ENCODE measurements around the gene HEATR5B. TPM values are rescaled to one million over a fixed set of nuclear protein-coding genes. Genes with fewer than 3 reads are reported as not detected.

The HEATR5B gene
- total and polyA plus RNA-seq, 10 of the 15 experiments (the other 5 are each of a cell fraction or from before 2014, with no cell fraction given), result 4.1 to 34.7 (median 17.7) TPM

- FAIRE-seq (no peak), DNase-seq (ENCODE audit: low read depth, low spot score) (no peak), ATAC-seq (no peak)
- no peak for TF ChIP-seq HDAC2 (IDR thresholded peaks at IDR 0.05)
- TF ChIP-seq POU2F2 (IDR thresholded peaks at IDR 0.05; ENCODE audit: borderline replicate concordance, low read depth, low read length), result no peak
- TF ChIP-seq PAX8 (IDR thresholded peaks at IDR 0.05), result no peak
- TF ChIP-seq MYB (IDR thresholded peaks at IDR 0.05; ENCODE audit: borderline replicate concordance, low read depth, low read length), result no peak
- TF ChIP-seq ETV6 (conservative IDR thresholded peaks at IDR 0.05 in 1 of 2, IDR thresholded peaks at IDR 0.05 in 1 of 2; ENCODE audit: borderline replicate concordance in 1 of 2, low read depth in 1 of 2), result no peak
- TF ChIP-seq IKZF1 (conservative IDR thresholded peaks at IDR 0.05), result no peak
- no peak for TF ChIP-seq EED (IDR thresholded peaks at IDR 0.05; ENCODE audit: low read depth)
- no peak for TF ChIP-seq GATAD2B (conservative IDR thresholded peaks at IDR 0.05; ENCODE audit: low read depth)
- SMC1A ChIA-PET (ENCODE audit: uncharacterized antibody, unreplicated experiment), result no interaction called here
- no peak overlapping the region for H3K27ac ChIP-seq (ENCODE audit: control insufficient read depth, insufficient read depth)
- POLR2A ChIA-PET, result no interaction called here
- no peaks in the 10 kb centered on the region for H4K20me1 ChIP-seq (ENCODE audit: control insufficient read depth, insufficient read depth)
- in situ Hi-C loops (cut with MboI), result no loop called here
- H3K79me2 ChIP-seq (ENCODE audit: control insufficient read depth, insufficient read depth, low read length), result no peaks in the 10 kb centered on the region
- no peaks in the 10 kb centered on the region for H3K9me3 ChIP-seq (replicated peaks; ENCODE audit: control insufficient read depth, insufficient read depth, low read length)
- no peaks in the 10 kb centered on the region for H3K27me3 ChIP-seq (replicated peaks in 1 of 2; ENCODE audit: control insufficient read depth in 2 of 2, insufficient read depth in 2 of 2, low read length in 1 of 2)
- no peaks in the 10 kb centered on the region for H3K36me3 ChIP-seq (ENCODE audit: control insufficient read depth in 2 of 2, insufficient read depth in 2 of 2, low read length in 1 of 2)
- H3K9ac ChIP-seq (ENCODE audit: control insufficient read depth, insufficient read depth, low read length), result no peak overlapping the region
- CTCF ChIA-PET, result interaction anchor here (1.4 kb wide), 1 partner anchor 13 kb away, joined by 3 read pairs; no protein-coding TSS in a partner anchor
- peaks cover 4% of the 10 kb centered on the region for H3K4me1 ChIP-seq (ENCODE audit: control insufficient read depth, insufficient read depth, low read length)
- H2AFZ ChIP-seq (ENCODE audit: control insufficient read depth, low read depth, low read length), result no peak overlapping the region
- intact Hi-C loops (cut with micrococcal nuclease; ENCODE audit: unreplicated experiment), result no loop called here
- RAD21 ChIA-PET (ENCODE audit: unreplicated experiment), result no interaction called here
- H3K4me3 ChIP-seq, result no peak overlapping the region
- BruUV-seq (replicated peaks), result no TSS peak
- no peak overlapping the region for H3K4me2 ChIP-seq (ENCODE audit: control insufficient read depth, insufficient read depth)
Observed at GRCh38 chr2:36971990-36972389, 112.2 kb downstream of the HEATR5B start.

All from GM12878 (cell line).